ENCODE results near the gene ZBTB7C.

Gene ZBTB7C

GRCh38 chr18:48244530-48244929 is 164.7 kb downstream of the ZBTB7C start:
- no peak for DNase-seq

DNA sequence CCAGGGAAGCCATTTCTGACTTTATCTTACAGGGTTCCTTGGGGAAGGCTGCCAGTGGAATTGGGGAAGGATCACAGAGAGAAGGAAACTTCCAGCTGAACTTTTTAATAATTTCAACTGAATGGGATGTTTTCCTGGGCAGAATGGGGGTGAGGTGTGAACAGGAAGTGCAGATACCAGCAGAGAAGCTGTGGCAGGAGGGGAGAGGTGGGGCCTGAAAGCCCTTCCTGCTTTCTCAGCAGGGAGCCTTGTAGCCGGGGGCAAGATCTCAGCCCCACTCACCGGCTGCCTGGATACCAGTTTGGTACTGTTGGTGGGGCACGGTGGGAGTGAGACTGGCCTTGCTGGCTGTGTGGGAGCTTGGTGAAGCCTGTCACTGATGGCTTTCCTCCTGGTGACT is 170.5 kb downstream of the ZBTB7C start:
- no peak for DNase-seq

DNA sequence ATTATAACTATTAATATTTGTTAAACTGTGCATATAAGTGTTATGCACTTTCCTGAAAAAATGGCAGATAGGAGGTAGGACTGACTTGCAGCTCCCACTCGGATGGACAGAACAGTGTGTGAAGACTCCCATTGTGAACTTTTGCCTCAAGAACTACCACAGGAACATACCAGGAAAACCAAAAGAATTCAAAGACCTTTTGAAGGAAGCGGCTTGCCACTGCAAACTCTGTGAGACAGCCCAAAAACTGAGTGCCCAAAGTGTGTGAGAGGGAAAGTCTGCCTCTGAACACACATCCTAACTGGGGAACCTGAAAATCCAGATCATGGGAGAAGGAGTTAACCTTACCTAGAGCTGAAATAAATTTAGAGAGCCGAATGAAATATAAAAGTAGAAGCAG is 171.0 kb downstream of the ZBTB7C start:
- DNase-seq: no peak

GRCh38 chr18:48236822-48237221 is 172.4 kb downstream of the ZBTB7C start:
- DNase-seq: no peak

DNA sequence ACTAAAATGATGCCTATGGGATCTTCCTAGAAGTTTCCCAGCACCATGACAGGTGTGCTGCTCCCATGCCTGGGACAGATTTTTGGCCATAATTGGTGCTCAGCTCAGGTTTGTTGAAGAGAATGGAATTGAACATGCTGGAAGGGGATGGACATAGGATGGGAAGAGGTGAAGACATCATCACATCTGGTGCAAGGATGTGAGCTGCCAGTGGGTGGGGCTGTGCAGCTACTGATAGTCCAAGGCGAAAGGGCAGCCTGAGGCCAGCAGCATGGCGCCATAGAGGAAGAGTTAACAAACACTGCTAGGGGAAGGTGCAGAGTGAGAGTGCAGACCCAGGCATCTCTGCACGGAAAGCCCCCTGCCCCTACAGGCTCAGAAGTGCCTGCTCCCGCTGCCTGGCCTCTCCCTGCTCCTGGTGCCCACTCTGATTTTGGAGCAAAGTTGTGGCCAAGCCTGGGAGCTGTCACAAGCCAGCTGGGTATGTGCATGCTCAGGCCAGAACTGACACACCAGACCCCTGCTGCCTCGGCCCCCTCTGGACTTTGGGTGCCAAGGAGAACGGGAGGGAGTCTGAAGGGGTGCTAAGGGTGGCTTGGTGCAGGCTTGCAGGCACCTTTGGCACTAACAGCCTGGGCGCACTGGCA is 178.6 kb downstream of the ZBTB7C start:
- DNase-seq: no peak

- DNase-seq: no peak
Observed at GRCh38 chr18:48229552-48229981, 179.6 kb downstream of the ZBTB7C start.

DNA sequence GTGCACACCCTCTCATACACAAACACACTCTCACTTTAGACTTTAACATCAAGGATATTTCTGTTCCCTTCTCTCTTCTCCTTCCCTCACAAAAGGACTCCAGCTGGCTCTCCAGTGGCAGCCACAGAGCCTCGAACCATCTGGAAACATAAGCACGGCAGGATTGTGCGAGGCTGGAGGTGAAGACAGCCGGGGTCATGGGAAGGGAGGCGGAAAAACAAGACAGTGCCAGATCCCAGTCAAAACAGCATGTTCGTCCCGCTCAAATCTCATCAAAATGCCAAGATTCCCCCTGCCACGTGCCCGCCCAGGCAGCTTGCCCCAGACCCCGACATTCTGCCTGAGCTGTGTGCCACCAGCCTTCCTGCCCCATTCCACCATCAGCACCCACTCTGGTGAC is 180.3 kb downstream of the ZBTB7C start:
- DNase-seq: no peak

- no peak for DNase-seq
Observed at GRCh38 chr18:48228301-48228715, 180.9 kb downstream of the ZBTB7C start.

- no peak for DNase-seq
Observed at GRCh38 chr18:48227206-48227605, 182.0 kb downstream of the ZBTB7C start.

DNA sequence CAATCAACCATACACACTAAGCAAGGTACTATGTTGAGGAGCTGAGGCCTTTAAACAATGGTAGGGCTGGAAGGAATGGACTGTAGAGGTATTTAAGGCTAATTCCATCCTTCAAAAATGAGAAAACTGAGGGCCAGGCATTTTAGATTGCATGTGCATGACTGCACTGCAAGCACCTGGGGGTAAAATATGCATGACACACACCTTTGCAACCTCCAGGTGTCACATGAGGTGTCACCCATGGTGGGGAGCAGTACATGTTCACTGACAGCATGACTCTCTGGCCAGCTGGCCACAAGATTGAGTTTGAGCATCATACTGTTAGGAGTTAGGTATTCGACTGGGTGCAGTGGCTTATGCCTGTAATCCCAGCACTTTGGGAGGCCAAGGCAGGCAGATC is 182.8 kb downstream of the ZBTB7C start:
- no peak for DNase-seq

- no peak for DNase-seq
Observed at GRCh38 chr18:48222118-48222517, 187.1 kb downstream of the ZBTB7C start.

- no peak for DNase-seq
Observed at GRCh38 chr18:48219810-48220499, 189.2 kb downstream of the ZBTB7C start.

- DNase-seq: no peak
Observed at GRCh38 chr18:48219037-48219809, 190.0 kb downstream of the ZBTB7C start.

DNA sequence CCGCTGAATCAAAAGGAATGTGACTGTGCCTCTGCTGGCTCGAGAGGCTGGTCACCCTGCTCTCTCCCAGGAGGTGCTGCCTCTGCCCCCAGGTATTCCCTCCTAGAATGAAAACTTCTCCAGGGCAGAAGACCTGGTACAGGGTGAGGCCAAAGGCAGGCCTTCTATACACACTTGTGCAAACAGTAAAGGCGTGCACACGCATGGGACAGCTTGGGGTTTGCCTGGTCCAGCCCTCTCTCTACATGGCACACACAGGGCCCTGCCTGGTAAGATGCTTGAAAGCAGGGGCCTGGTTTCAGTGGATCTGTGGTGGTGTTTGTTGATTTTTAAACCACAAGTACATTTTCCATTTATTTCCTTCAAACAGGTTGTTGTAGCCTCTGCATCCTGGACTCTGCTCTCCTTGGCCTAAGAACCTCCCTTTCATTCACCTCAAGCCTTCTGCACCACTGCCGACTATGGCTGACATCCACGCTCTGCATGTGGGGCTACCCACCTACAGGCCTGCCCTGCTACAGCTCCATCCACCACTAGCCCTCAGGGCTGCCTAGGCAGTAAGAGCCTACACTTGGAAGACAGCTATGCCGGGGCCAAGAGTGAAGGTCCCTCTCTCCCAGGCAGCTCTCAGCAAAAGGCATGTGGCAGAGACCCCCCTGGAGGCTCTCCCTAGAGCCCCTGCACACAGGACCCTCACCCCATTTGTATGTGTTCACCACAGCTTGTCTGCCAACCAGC is 190.7 kb downstream of the ZBTB7C start:
- no peak for DNase-seq

GRCh38 chr18:48217258-48218250 is 191.6 kb downstream of the ZBTB7C start:
- no peak for DNase-seq

GRCh38 chr18:48216639-48217257 is 192.4 kb downstream of the ZBTB7C start:
- no peak for DNase-seq

DNA sequence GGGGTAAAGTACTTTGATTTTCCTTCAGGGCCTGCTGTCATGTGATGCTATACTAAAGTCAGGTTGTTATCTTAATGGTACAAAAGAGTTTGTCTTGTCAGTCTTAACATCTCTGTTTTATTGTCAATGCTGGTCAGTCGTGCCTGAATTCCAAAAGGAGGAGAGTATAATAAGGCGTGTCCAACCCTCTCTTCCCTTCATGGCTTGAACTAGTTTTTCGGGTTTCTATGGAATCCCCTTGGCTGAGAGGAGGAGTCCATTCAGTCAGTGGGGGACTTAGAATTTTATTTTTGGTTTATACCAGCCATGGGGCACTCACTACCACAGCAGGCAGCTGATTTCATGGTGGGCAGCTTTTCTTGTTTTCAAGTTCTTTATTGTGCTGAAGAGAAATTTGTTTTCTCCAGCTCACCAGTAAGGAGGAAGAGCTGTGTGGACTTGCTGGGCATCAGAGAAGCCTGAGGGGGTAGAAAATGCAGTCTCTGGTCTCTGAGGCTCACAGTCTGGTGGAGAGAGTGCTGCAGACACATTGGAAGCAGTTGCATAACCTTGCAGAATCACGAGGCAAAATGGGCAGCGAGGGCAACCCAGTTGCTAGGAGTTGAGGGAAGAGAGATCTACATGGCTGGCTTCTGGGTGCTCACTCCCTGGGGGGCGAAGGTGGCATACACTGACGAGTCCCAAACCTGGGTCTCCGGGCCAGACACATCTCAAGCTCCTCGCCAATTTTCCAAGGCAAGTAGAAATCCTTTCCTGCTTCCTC is 193.1 kb downstream of the ZBTB7C start:
- DNase-seq: no peak

DNA sequence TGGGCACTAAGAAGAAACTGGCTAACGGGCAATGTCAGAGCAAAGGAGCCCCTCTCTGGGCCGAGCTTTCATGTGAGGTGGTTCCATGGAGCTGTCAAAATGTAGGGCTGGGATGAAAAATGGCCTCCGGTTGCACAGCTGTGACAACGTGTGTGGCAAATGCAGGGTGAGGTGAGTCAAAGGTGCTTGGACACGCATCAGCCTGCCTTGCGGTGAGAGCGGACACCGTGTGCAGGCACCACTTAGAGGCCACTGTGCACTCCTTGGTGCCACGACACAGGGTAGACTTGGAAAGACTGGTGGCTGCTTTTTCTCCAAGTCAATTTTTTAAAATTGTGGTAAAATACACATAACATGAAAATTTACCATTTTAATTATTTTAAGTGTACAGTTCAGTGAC is 195.4 kb downstream of the ZBTB7C start:
- DNase-seq: no peak

DNA sequence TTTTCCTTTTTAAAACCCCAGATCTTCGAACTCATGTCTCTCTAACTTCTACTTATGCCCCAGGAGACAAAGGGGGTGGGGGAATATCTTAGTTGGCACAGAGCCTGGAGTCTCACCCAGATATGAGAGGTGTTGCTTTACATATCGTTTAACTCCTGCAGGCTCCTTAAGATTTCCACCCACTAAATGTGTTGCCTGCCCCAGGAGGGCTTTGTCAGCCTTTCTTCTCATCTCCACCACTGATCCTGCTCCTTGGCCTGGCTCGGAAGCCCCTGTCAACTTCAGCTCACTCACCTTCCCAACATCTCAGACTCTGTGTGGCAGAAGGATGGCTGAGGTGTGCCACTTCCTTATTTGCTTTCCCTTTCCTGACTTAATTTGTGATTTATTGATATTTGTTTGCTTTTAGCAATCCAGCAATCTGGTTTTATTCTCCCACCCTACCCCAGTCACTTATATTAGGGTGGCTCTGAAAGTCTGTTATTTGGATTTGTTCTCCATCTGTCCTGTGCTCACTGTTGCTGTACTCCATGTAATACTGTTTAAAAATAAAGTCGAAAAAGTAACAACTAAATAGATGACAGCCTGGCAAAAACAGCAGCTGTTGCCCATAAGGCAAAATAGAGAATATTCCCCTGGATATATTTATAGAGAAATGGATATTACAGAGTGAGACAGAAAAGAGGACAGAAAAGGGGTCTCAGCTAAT is 200.6 kb downstream of the ZBTB7C start:
- DNase-seq: no peak

GRCh38 chr18:48207733-48208132 is 201.4 kb downstream of the ZBTB7C start:
- no peak for DNase-seq

Data from SIG-M5 (cell line).